Natural killer cell (primary cell): Measurements from ENCODE around the gene MMP10. TPM values are rescaled to one million over a fixed set of nuclear protein-coding genes. Genes with fewer than 3 reads are reported as not detected.

Experiments
- ATAC-seq, 3 donors: fragments of 150-1000 bp in 2 of 3; fragments of 200-7000 bp in 1 of 3; cut with Tn5 transposase; 1 replicate in 1 of 3; 2 replicates in 2 of 3; pipeline ENCODE4 v1.10.0; 2021; ENCODE audit warnings: mild to moderate bottlenecking in 2 of 3, moderate library complexity in 2 of 3
- DNase-seq, 2 donors: peaks; one replicate each; pipeline versions ENCODE4 v3.0.0 to v3.0.0-alpha.2; 2013 to 2021; ENCODE audit warnings: mixed read lengths in 1 of 2
- H3K27ac ChIP-seq: one replicate; pipeline ENCODE4 v1.5.1; 2013; ENCODE audit warnings: mild to moderate bottlenecking, low read length
- H3K27me3 ChIP-seq: one replicate; pipeline ENCODE4 v1.6.1; 2013; ENCODE audit warnings: low read length; ENCODE audit not compliant: control insufficient read depth, insufficient read depth
- H3K36me3 ChIP-seq: one replicate; pipeline ENCODE4 v1.6.1; 2013; ENCODE audit warnings: low read length; ENCODE audit not compliant: control insufficient read depth, insufficient read depth
- H3K4me1 ChIP-seq: one replicate; pipeline ENCODE4 v1.6.1; 2013; ENCODE audit warnings: low read length; ENCODE audit not compliant: control insufficient read depth, insufficient read depth
- H3K4me3 ChIP-seq: one replicate; pipeline ENCODE4 v1.5.1; 2013; ENCODE audit warnings: low read length
- H3K9me3 ChIP-seq: one replicate; pipeline ENCODE4 v1.6.1; 2013; ENCODE audit warnings: low read length; ENCODE audit not compliant: control insufficient read depth, insufficient read depth
- H3K27ac Mint-ChIP-seq, 2 donors: one replicate each; pipeline ENCODE4 v1.8.0; 2022; ENCODE audit warnings: mild to moderate bottlenecking in 2 of 2, mixed read lengths in 2 of 2, moderate library complexity in 1 of 2
- H3K27me3 Mint-ChIP-seq, 2 donors: one replicate each; pipeline ENCODE4 v1.8.0; 2022; ENCODE audit warnings: low read depth in 2 of 2, mixed read lengths in 2 of 2
- H3K36me3 Mint-ChIP-seq: one replicate; pipeline ENCODE4 v1.8.0; 2022; ENCODE audit warnings: mixed read lengths
- H3K4me1 Mint-ChIP-seq, 2 donors: one replicate each; pipeline ENCODE4 v1.8.0; 2022; ENCODE audit warnings: mixed read lengths in 2 of 2
- H3K4me3 Mint-ChIP-seq: one replicate; pipeline ENCODE4 v1.8.0; 2022; ENCODE audit warnings: mild to moderate bottlenecking, moderate library complexity, mixed read lengths
- H3K9me3 Mint-ChIP-seq, 2 donors: one replicate each; pipeline ENCODE4 v1.8.0; 2022; ENCODE audit warnings: mixed read lengths in 2 of 2
- CTCF ChIP-seq: fragments of 200-600 bp; IDR thresholded peaks from one replicate; pipeline ENCODE4 v1.8.0; 2022; ENCODE audit warnings: antibody characterized with exemption
- intact Hi-C: fragments of 100-400 bp; cut with micrococcal nuclease; formaldehyde crosslinking; loops from one replicate; pipeline ENCODE4 v1.14.2; 2022
- total RNA-seq, 4 donors: library from RNA; stranded (reverse); fragments of 120-200 nt in 1 of 4; gene quantifications; one replicate each; pipeline versions ENCODE4 v1.2.3 to v1.2.4, GENCODE V29; 2013 to 2022

MMP10 gene
- total RNA-seq, 3 donors from 2014 or later (not counting 1 experiment from before 2014, with no cell fraction given): not detected

GRCh38 chr11:102722821-102723220, 57.6 kb downstream of the MMP10 start:
- DNase-seq (no peak), ATAC-seq (no peak)
- no peaks in the 10 kb centered on the region for H3K36me3 Mint-ChIP-seq
- H3K27ac ChIP-seq: no peak overlapping the region
- no peaks in the 10 kb centered on the region for H3K27me3 Mint-ChIP-seq
- no peak for TF ChIP-seq CTCF
- no peaks in the 10 kb centered on the region for H3K4me1 ChIP-seq
- no peaks in the 10 kb centered on the region for H3K4me1 Mint-ChIP-seq
- H3K36me3 ChIP-seq: no peaks in the 10 kb centered on the region
- H3K4me3 ChIP-seq: no peak overlapping the region
- no peak overlapping the region for H3K4me3 Mint-ChIP-seq
- H3K9me3 Mint-ChIP-seq: peaks cover 0 to 2% of the 10 kb centered on the region in 2 donors
- intact Hi-C loops: no loop called here
- H3K27me3 ChIP-seq: peaks cover 2% of the 10 kb centered on the region
- H3K27ac Mint-ChIP-seq: no peak overlapping the region
- no peaks in the 10 kb centered on the region for H3K9me3 ChIP-seq

Other genes starting within 250 kb of the MMP10 start
- gene MMP7, start 249.9 kb downstream of the MMP10 start, total RNA-seq: not detected
- not detected for gene MMP20, start 155.3 kb downstream of the MMP10 start, total RNA-seq
- gene MMP27, start 74.9 kb downstream of the MMP10 start, total RNA-seq: not detected
- under 1 TPM in 1 of 3 donors, not detected in 2; 0.16 TPM for gene MMP8, start 55.7 kb downstream of the MMP10 start, total RNA-seq
- gene MMP1, start 17.5 kb upstream of the MMP10 start, total RNA-seq: not detected
- not detected for gene MMP3, start 63.0 kb upstream of the MMP10 start, total RNA-seq
- not detected for gene MMP12, start 94.4 kb upstream of the MMP10 start, total RNA-seq
- not detected for gene MMP13, start 175.1 kb upstream of the MMP10 start, total RNA-seq